GM23338 (cell line): ENCODE measurements around the gene USP9Y. TPM values are rescaled to one million over a fixed set of nuclear protein-coding genes. Genes with fewer than 3 reads are reported as not detected.

Experiments used
- ATAC-seq: fragments of 200-7000 bp; cut with Tn5 transposase; 3 replicates; pipeline ENCODE4 v1.9.1; 2020
- DNase-seq: peaks from one replicate; pipeline ENCODE4 v3.0.0-alpha.2; 2015; ENCODE audit warnings: low spot score
- H2AFZ ChIP-seq: fragments of 200-600 bp; sonication (generic); 2 replicates; pipeline ENCODE4 v1.8.0; 2016; ENCODE audit warnings: antibody characterized with exemption, mild to moderate bottlenecking, moderate library complexity
- H3F3A ChIP-seq: fragments of 200-600 bp; sonication (generic); replicated peaks from 2 replicates; pipeline ENCODE4 v1.8.0; 2017; ENCODE audit warnings: antibody characterized with exemption, mixed run types, low read depth
- H3K27ac ChIP-seq: fragments of 200-600 bp; sonication (generic); 2 replicates; pipeline ENCODE4 v1.6.1; 2016; ENCODE audit warnings: low read depth
- H3K27me3 ChIP-seq: fragments of 200-600 bp; sonication (generic); 2 replicates; pipeline ENCODE4 v1.8.0; 2016; ENCODE audit warnings: mild to moderate bottlenecking, mixed run types, moderate library complexity; ENCODE audit not compliant: insufficient read depth
- H3K36me3 ChIP-seq: fragments of 200-600 bp; sonication (generic); 2 replicates; pipeline ENCODE4 v1.8.0; 2016; ENCODE audit warnings: mild to moderate bottlenecking; ENCODE audit not compliant: insufficient read depth
- H3K4me1 ChIP-seq: fragments of 200-600 bp; sonication (generic); 2 replicates; pipeline ENCODE4 v1.8.0; 2016; ENCODE audit warnings: mild to moderate bottlenecking, moderate library complexity; ENCODE audit not compliant: insufficient read depth
- H3K4me2 ChIP-seq: fragments of 200-600 bp; sonication (generic); 2 replicates; pipeline ENCODE4 v1.7.1; 2017; ENCODE audit warnings: mixed run types
- H3K4me3 ChIP-seq: fragments of 200-600 bp; sonication (generic); 2 replicates; pipeline ENCODE4 v1.6.1; 2016; ENCODE audit warnings: mixed run types
- H3K79me2 ChIP-seq: fragments of 200-600 bp; sonication (generic); replicated peaks from 2 replicates; pipeline ENCODE4 v1.8.0; 2017; ENCODE audit warnings: mild to moderate bottlenecking; ENCODE audit not compliant: insufficient read depth
- H3K9me2 ChIP-seq: fragments of 200-600 bp; sonication (generic); 2 replicates; pipeline ENCODE4 v1.8.0; 2017; ENCODE audit not compliant: insufficient read depth
- H4K20me1 ChIP-seq: fragments of 200-600 bp; sonication (generic); replicated peaks from 2 replicates; pipeline ENCODE4 v1.8.0; 2017; ENCODE audit warnings: mild to moderate bottlenecking; ENCODE audit not compliant: insufficient read depth
- H3K27ac Mint-ChIP-seq: 2 replicates; pipeline ENCODE4 v1.8.0; 2020; ENCODE audit warnings: inconsistent platforms, mild to moderate bottlenecking, moderate library complexity, mixed read lengths
- H3K27me3 Mint-ChIP-seq: 3 replicates; pipeline ENCODE4 v1.8.0; 2022; ENCODE audit warnings: low read depth, mild to moderate bottlenecking, moderate library complexity, mixed read lengths, inconsistent platforms; ENCODE audit not compliant: insufficient read depth, poor library complexity
- H3K36me3 Mint-ChIP-seq: 3 replicates; pipeline ENCODE4 v1.8.0; 2021; ENCODE audit warnings: low read depth, mild to moderate bottlenecking, inconsistent platforms, moderate library complexity, mixed read lengths
- H3K4me1 Mint-ChIP-seq: 3 replicates; pipeline ENCODE4 v1.8.0; 2020; ENCODE audit warnings: mild to moderate bottlenecking, inconsistent platforms, mixed read lengths
- H3K4me3 Mint-ChIP-seq: 3 replicates; pipeline ENCODE4 v1.8.0; 2021; ENCODE audit warnings: moderate library complexity, mild to moderate bottlenecking, inconsistent platforms, mixed read lengths
- H3K9me3 Mint-ChIP-seq: 3 replicates; pipeline ENCODE4 v1.8.0; 2020; ENCODE audit warnings: moderate library complexity, mild to moderate bottlenecking, inconsistent platforms, mixed read lengths
- CREB1 ChIP-seq: fragments of 250-450 bp; sonication (Bioruptor Pico); IDR thresholded peaks from 2 replicates; pipeline ENCODE4 v1.5.0; 2020; ENCODE audit warnings: low read depth, mild to moderate bottlenecking, moderate library complexity
- EZH2 ChIP-seq: fragments of 200-600 bp; sonication (generic); IDR thresholded peaks from one replicate; pipeline ENCODE4 v1.8.0; 2017; ENCODE audit warnings: antibody characterized with exemption, mild to moderate bottlenecking, low read depth; ENCODE audit not compliant: unreplicated experiment
- EZH2phosphoT487 ChIP-seq: fragments of 200-600 bp; sonication (generic); IDR thresholded peaks from one replicate; pipeline ENCODE4 v1.8.1; 2018; ENCODE audit warnings: antibody characterized with exemption; ENCODE audit not compliant: unreplicated experiment
- JUNB ChIP-seq: IDR thresholded peaks from one replicate; pipeline ENCODE4 v1.6.1; 2016; ENCODE audit warnings: antibody characterized with exemption; ENCODE audit not compliant: unreplicated experiment
- NANOG ChIP-seq: IDR thresholded peaks from 2 replicates; pipeline ENCODE4 v1.6.1; 2016; ENCODE audit warnings: antibody characterized with exemption, borderline replicate concordance
- POLR2AphosphoS5 ChIP-seq: IDR thresholded peaks from 2 replicates; pipeline ENCODE4 v1.6.1; 2016; ENCODE audit warnings: antibody characterized with exemption, low read depth
- STAT1 ChIP-seq: IDR thresholded peaks from one replicate; pipeline ENCODE4 v1.6.1; 2016; ENCODE audit warnings: antibody characterized with exemption; ENCODE audit not compliant: unreplicated experiment
- ZNF114 ChIP-seq: fragments of 250-450 bp; sonication (Bioruptor Pico); IDR thresholded peaks from 2 replicates; pipeline ENCODE4 v1.5.0; 2020; ENCODE audit warnings: mild to moderate bottlenecking, moderate library complexity
- ZNF331 ChIP-seq: fragments of 250-450 bp; sonication (Bioruptor Pico); IDR thresholded peaks from 2 replicates; pipeline ENCODE4 v1.5.0; 2020; ENCODE audit warnings: low read depth, mild to moderate bottlenecking, moderate library complexity
- polyA plus RNA-seq: library from polyadenylated mRNA; unstranded; fragments of >200 nt; fragmentation: Nextera tagmentation; extraction: Ambion mirVana; gene quantifications from 2 replicates; pipeline ENCODE4 v1.2.1, GENCODE V29; 2016
- total RNA-seq: library from RNA; depleted of rRNA; stranded (reverse); fragments of >200 nt; shearing (Covaris generic); gene quantifications from 2 replicates; pipeline ENCODE4 v1.2.3, GENCODE V29; 2014
- TF ChIP-seq, protein P1 (sequence below), 2 experiments: fragments of 200-600 bp in 1 of 2; sonication (generic) in 1 of 2; conservative IDR thresholded peaks; 2 replicates each; pipeline versions ENCODE4 v1.5.1 to v1.6.1; 2016 to 2017; ENCODE audit warnings: antibody characterized with exemption in 2 of 2, low read depth in 2 of 2, mild to moderate bottlenecking in 2 of 2, moderate library complexity in 1 of 2
- TF ChIP-seq, protein P2 (sequence below): fragments of 250-450 bp; sonication (Bioruptor Pico); IDR thresholded peaks from 2 replicates; pipeline ENCODE4 v1.5.0; 2020; ENCODE audit warnings: mild to moderate bottlenecking, moderate library complexity
- TF ChIP-seq, protein P3 (sequence below): IDR thresholded peaks from one replicate; pipeline ENCODE4 v1.6.1; 2018; ENCODE audit warnings: antibody characterized with exemption; ENCODE audit not compliant: unreplicated experiment
- TF ChIP-seq, protein P4 (sequence below): IDR thresholded peaks from 2 replicates; pipeline ENCODE4 v1.6.1; 2016; ENCODE audit warnings: antibody characterized with exemption

Gene USP9Y
- total and polyA plus RNA-seq, 2 experiments from 2014 or later, result 23.7 to 49.0 TPM

DNA sequence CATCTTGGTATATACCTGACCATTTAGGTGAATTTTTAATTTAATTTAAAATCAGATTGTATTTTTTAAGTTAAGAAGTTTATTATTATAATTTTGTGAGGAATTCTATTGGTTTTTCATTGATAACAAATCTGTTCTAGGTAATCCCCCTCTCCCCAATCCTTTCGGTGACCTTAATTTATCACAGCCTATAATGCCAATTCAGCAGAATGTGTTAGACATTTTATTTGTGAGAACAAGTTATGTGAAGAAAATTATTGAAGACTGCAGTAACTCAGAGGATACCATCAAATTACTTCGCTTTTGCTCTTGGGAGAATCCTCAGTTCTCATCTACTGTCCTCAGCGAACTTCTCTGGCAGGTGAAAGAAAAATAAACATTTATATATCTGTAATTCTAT is 145.8 kb downstream of the USP9Y start:
- H3K4me2 ChIP-seq, result no peak overlapping the region
- TF ChIP-seq JUNB, result no peak
- TF ChIP-seq, protein P1, sequence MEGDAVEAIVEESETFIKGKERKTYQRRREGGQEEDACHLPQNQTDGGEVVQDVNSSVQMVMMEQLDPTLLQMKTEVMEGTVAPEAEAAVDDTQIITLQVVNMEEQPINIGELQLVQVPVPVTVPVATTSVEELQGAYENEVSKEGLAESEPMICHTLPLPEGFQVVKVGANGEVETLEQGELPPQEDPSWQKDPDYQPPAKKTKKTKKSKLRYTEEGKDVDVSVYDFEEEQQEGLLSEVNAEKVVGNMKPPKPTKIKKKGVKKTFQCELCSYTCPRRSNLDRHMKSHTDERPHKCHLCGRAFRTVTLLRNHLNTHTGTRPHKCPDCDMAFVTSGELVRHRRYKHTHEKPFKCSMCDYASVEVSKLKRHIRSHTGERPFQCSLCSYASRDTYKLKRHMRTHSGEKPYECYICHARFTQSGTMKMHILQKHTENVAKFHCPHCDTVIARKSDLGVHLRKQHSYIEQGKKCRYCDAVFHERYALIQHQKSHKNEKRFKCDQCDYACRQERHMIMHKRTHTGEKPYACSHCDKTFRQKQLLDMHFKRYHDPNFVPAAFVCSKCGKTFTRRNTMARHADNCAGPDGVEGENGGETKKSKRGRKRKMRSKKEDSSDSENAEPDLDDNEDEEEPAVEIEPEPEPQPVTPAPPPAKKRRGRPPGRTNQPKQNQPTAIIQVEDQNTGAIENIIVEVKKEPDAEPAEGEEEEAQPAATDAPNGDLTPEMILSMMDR (conservative IDR thresholded peaks at IDR 0.05; ENCODE audit: low read depth in 2 of 2), result no peak
- TF ChIP-seq NANOG, result no peak
- no peak for TF ChIP-seq ZNF331
- no peak for TF ChIP-seq EZH2phosphoT487
- no peak for TF ChIP-seq EZH2
- TF ChIP-seq, protein P2, sequence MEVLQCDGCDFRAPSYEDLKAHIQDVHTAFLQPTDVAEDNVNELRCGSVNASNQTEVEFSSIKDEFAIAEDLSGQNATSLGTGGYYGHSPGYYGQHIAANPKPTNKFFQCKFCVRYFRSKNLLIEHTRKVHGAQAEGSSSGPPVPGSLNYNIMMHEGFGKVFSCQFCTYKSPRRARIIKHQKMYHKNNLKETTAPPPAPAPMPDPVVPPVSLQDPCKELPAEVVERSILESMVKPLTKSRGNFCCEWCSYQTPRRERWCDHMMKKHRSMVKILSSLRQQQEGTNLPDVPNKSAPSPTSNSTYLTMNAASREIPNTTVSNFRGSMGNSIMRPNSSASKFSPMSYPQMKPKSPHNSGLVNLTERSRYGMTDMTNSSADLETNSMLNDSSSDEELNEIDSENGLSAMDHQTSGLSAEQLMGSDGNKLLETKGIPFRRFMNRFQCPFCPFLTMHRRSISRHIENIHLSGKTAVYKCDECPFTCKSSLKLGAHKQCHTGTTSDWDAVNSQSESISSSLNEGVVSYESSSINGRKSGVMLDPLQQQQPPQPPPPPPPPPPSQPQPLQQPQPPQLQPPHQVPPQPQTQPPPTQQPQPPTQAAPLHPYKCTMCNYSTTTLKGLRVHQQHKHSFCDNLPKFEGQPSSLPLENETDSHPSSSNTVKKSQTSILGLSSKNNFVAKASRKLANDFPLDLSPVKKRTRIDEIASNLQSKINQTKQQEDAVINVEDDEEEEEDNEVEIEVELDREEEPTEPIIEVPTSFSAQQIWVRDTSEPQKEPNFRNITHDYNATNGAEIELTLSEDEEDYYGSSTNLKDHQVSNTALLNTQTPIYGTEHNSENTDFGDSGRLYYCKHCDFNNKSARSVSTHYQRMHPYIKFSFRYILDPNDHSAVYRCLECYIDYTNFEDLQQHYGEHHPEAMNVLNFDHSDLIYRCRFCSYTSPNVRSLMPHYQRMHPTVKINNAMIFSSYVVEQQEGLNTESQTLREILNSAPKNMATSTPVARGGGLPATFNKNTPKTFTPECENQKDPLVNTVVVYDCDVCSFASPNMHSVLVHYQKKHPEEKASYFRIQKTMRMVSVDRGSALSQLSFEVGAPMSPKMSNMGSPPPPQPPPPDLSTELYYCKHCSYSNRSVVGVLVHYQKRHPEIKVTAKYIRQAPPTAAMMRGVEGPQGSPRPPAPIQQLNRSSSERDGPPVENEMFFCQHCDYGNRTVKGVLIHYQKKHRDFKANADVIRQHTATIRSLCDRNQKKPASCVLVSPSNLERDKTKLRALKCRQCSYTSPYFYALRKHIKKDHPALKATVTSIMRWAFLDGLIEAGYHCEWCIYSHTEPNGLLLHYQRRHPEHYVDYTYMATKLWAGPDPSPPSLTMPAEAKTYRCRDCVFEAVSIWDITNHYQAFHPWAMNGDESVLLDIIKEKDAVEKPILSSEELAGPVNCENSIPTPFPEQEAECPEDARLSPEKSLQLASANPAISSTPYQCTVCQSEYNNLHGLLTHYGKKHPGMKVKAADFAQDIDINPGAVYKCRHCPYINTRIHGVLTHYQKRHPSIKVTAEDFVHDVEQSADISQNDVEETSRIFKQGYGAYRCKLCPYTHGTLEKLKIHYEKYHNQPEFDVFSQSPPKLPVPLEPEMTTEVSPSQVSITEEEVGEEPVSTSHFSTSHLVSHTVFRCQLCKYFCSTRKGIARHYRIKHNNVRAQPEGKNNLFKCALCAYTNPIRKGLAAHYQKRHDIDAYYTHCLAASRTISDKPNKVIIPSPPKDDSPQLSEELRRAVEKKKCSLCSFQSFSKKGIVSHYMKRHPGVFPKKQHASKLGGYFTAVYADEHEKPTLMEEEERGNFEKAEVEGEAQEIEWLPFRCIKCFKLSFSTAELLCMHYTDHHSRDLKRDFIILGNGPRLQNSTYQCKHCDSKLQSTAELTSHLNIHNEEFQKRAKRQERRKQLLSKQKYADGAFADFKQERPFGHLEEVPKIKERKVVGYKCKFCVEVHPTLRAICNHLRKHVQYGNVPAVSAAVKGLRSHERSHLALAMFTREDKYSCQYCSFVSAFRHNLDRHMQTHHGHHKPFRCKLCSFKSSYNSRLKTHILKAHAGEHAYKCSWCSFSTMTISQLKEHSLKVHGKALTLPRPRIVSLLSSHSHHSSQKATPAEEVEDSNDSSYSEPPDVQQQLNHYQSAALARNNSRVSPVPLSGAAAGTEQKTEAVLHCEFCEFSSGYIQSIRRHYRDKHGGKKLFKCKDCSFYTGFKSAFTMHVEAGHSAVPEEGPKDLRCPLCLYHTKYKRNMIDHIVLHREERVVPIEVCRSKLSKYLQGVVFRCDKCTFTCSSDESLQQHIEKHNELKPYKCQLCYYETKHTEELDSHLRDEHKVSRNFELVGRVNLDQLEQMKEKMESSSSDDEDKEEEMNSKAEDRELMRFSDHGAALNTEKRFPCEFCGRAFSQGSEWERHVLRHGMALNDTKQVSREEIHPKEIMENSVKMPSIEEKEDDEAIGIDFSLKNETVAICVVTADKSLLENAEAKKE (CRISPR knock-in tag), result no peak
- TF ChIP-seq, protein P3, sequence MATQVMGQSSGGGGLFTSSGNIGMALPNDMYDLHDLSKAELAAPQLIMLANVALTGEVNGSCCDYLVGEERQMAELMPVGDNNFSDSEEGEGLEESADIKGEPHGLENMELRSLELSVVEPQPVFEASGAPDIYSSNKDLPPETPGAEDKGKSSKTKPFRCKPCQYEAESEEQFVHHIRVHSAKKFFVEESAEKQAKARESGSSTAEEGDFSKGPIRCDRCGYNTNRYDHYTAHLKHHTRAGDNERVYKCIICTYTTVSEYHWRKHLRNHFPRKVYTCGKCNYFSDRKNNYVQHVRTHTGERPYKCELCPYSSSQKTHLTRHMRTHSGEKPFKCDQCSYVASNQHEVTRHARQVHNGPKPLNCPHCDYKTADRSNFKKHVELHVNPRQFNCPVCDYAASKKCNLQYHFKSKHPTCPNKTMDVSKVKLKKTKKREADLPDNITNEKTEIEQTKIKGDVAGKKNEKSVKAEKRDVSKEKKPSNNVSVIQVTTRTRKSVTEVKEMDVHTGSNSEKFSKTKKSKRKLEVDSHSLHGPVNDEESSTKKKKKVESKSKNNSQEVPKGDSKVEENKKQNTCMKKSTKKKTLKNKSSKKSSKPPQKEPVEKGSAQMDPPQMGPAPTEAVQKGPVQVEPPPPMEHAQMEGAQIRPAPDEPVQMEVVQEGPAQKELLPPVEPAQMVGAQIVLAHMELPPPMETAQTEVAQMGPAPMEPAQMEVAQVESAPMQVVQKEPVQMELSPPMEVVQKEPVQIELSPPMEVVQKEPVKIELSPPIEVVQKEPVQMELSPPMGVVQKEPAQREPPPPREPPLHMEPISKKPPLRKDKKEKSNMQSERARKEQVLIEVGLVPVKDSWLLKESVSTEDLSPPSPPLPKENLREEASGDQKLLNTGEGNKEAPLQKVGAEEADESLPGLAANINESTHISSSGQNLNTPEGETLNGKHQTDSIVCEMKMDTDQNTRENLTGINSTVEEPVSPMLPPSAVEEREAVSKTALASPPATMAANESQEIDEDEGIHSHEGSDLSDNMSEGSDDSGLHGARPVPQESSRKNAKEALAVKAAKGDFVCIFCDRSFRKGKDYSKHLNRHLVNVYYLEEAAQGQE, result no peak
- TF ChIP-seq ZNF114, result no peak
- TF ChIP-seq POLR2AphosphoS5, result no peak
- TF ChIP-seq CREB1 (CRISPR knock-in tag), result no peak
- TF ChIP-seq STAT1, result no peak
- TF ChIP-seq, protein P4, sequence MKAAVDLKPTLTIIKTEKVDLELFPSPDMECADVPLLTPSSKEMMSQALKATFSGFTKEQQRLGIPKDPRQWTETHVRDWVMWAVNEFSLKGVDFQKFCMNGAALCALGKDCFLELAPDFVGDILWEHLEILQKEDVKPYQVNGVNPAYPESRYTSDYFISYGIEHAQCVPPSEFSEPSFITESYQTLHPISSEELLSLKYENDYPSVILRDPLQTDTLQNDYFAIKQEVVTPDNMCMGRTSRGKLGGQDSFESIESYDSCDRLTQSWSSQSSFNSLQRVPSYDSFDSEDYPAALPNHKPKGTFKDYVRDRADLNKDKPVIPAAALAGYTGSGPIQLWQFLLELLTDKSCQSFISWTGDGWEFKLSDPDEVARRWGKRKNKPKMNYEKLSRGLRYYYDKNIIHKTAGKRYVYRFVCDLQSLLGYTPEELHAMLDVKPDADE, result no peak
- Mint-ChIP-seq H3K4me1 (no peaks in the 10 kb centered on the region), H3K36me3 (peaks cover 25% of the 10 kb centered on the region), H3K27ac (no peak overlapping the region), H3K4me3 (no peak overlapping the region), H3K27me3 (no peaks in the 10 kb centered on the region), H3K9me3 (no peaks in the 10 kb centered on the region)
- no peaks in the 10 kb centered on the region for H3K9me2 ChIP-seq
- ATAC-seq (no peak), DNase-seq (no peak)
- H3K36me3 ChIP-seq, result peaks cover 14% of the 10 kb centered on the region; the same call in 1 of the 2 replicates
- H3K4me1 ChIP-seq, result no peaks in the 10 kb centered on the region
- no peak overlapping the region for H2AFZ ChIP-seq
- H3F3A ChIP-seq, result no peaks in the 10 kb centered on the region
- no peaks in the 10 kb centered on the region for H4K20me1 ChIP-seq
- no peak overlapping the region for H3K4me3 ChIP-seq
- no peaks in the 10 kb centered on the region for H3K79me2 ChIP-seq
- no peaks in the 10 kb centered on the region for H3K27me3 ChIP-seq
- no peak overlapping the region for H3K27ac ChIP-seq
